Vagina (tissue), 2 donors: ENCODE results near the gene STK36. TPM values are rescaled to one million over a fixed set of nuclear protein-coding genes. Genes with fewer than 3 reads are reported as not detected.

Source experiments
- DNase-seq, 2 donors: peaks; one replicate each; pipeline ENCODE4 v3.0.0-alpha.2; 2017; ENCODE audit errors: extremely low spot score in 2 of 2
- H3K27ac ChIP-seq: fragments of 200-600 bp; sonication (generic); one replicate; pipeline ENCODE4 v1.5.1; 2019
- H3K27me3 ChIP-seq: fragments of 200-600 bp; sonication (generic); one replicate; pipeline ENCODE4 v1.5.1; 2019
- H3K36me3 ChIP-seq, 2 donors: fragments of 200-600 bp; sonication (generic); one replicate each; pipeline ENCODE4 v1.5.1; 2017 to 2019
- H3K4me1 ChIP-seq: fragments of 200-600 bp; sonication (generic); one replicate; pipeline ENCODE4 v1.5.1; 2019
- H3K4me3 ChIP-seq, 2 donors: fragments of 200-600 bp; sonication (generic); 1 replicate in 1 of 2; 2 replicates in 1 of 2; pipeline ENCODE4 v1.5.1; 2016 to 2019
- H3K9me3 ChIP-seq: fragments of 200-600 bp; sonication (generic); one replicate; pipeline ENCODE4 v1.5.1; 2019
- CTCF ChIP-seq, 3 experiments: fragments of 450-650 bp in 2 of 3; fragments of 200-600 bp in 1 of 3; sonication (generic) in 1 of 3; IDR thresholded peaks; one replicate each; pipeline ENCODE4 v1.5.1; 2017 to 2019; ENCODE audit warnings: antibody characterized with exemption in 3 of 3, mild to moderate bottlenecking in 2 of 3, moderate library complexity in 2 of 3
- POLR2A ChIP-seq, 2 donors: fragments of 450-650 bp; IDR thresholded peaks; one replicate each; pipeline ENCODE4 v1.6.1; 2017; ENCODE audit warnings: antibody characterized with exemption in 2 of 2, mild to moderate bottlenecking in 2 of 2, moderate library complexity in 2 of 2
- POLR2AphosphoS5 ChIP-seq, 2 donors: sonication (generic); formaldehyde crosslinking; IDR thresholded peaks; one replicate each; pipeline ENCODE4 v1.9.0; 2017; ENCODE audit warnings: antibody characterized with exemption in 2 of 2, mild to moderate bottlenecking in 2 of 2, low read depth in 1 of 2; ENCODE audit not compliant: insufficient read depth in 1 of 2
- intact Hi-C: fragments of 100-400 bp; cut with DNase I; formaldehyde crosslinking; loops from one replicate; pipeline ENCODE4 v1.15.1; 2023
- total RNA-seq: library from RNA; depleted of rRNA; stranded (reverse); fragments of >200 nt; gene quantifications from one replicate; pipeline ENCODE4 v1.2.3, GENCODE V29; 2016

STK36 gene
- total RNA-seq, 1 donor from 2014 or later: 59.9 TPM

- Histone ChIP-seq H3K4me3 (no peak overlapping the region), H3K9me3 (no peaks in the 10 kb centered on the region), H3K27me3 (no peaks in the 10 kb centered on the region), H3K27ac (no peak overlapping the region), H3K36me3 (no peaks in the 10 kb centered on the region), H3K4me1 (no peaks in the 10 kb centered on the region)
- intact Hi-C loops: no loop called here
- no peak for DNase-seq
- TF ChIP-seq CTCF (IDR thresholded peaks at IDR 0.05) (no peak), POLR2A (IDR thresholded peaks at IDR 0.05) (no peak), POLR2AphosphoS5 (IDR thresholded peaks at IDR 0.05; ENCODE audit: insufficient read depth in 1 of 2, low read depth in 1 of 2) (no peak)
Measured at GRCh38 chr2:218626369-218626768, 45.5 kb upstream of the STK36 start.

GRCh38 chr2:218627939-218628338, 43.9 kb upstream of the STK36 start:
- TF ChIP-seq POLR2AphosphoS5 (IDR thresholded peaks at IDR 0.05; ENCODE audit: insufficient read depth in 1 of 2, low read depth in 1 of 2): no peak
- TF ChIP-seq CTCF (IDR thresholded peaks at IDR 0.05): no peak
- no peak for TF ChIP-seq POLR2A (IDR thresholded peaks at IDR 0.05)
- Histone ChIP-seq H3K4me3 (no peak overlapping the region), H3K9me3 (no peaks in the 10 kb centered on the region), H3K27me3 (no peaks in the 10 kb centered on the region), H3K36me3 (no peaks in the 10 kb centered on the region), H3K27ac (no peak overlapping the region), H3K4me1 (no peaks in the 10 kb centered on the region)
- no peak for DNase-seq
- intact Hi-C loops: no loop called here

GRCh38 chr2:218631837-218632236, 40.0 kb upstream of the STK36 start:
- Histone ChIP-seq H3K27me3 (no peaks in the 10 kb centered on the region), H3K4me1 (no peaks in the 10 kb centered on the region), H3K36me3 (peaks cover 0 to 29% of the 10 kb centered on the region in 2 donors), H3K27ac (no peak overlapping the region), H3K9me3 (no peaks in the 10 kb centered on the region), H3K4me3 (no peak overlapping the region)
- no peak for DNase-seq
- TF ChIP-seq POLR2AphosphoS5 (IDR thresholded peaks at IDR 0.05; ENCODE audit: insufficient read depth in 1 of 2, low read depth in 1 of 2) (no peak), POLR2A (IDR thresholded peaks at IDR 0.05) (no peak), CTCF (IDR thresholded peaks at IDR 0.05) (no peak)
- intact Hi-C loops: no loop called here

GRCh38 chr2:218635719-218636118, 36.2 kb upstream of the STK36 start:
- Histone ChIP-seq H3K9me3 (no peaks in the 10 kb centered on the region), H3K27ac (no peak overlapping the region), H3K27me3 (no peaks in the 10 kb centered on the region), H3K4me3 (no peak overlapping the region), H3K4me1 (no peaks in the 10 kb centered on the region), H3K36me3 (peaks cover 0 to 64% of the 10 kb centered on the region in 2 donors)
- DNase-seq: no peak
- no peak for TF ChIP-seq POLR2AphosphoS5 (IDR thresholded peaks at IDR 0.05; ENCODE audit: insufficient read depth in 1 of 2, low read depth in 1 of 2)
- TF ChIP-seq CTCF (IDR thresholded peaks at IDR 0.05): no peak
- intact Hi-C loops: no loop called here

GRCh38 chr2:218638372-218638771, 33.5 kb upstream of the STK36 start:
- no peak for TF ChIP-seq CTCF (IDR thresholded peaks at IDR 0.05)
- TF ChIP-seq POLR2AphosphoS5 (IDR thresholded peaks at IDR 0.05; ENCODE audit: insufficient read depth in 1 of 2, low read depth in 1 of 2): no peak
- TF ChIP-seq POLR2A (IDR thresholded peaks at IDR 0.05): no peak
- no peak overlapping the region for H3K27ac ChIP-seq
- H3K4me1 ChIP-seq: no peaks in the 10 kb centered on the region
- peaks cover 0 to 85% of the 10 kb centered on the region in 2 donors for H3K36me3 ChIP-seq
- no peak for DNase-seq
- no peak overlapping the region for H3K4me3 ChIP-seq
- H3K27me3 ChIP-seq: no peaks in the 10 kb centered on the region
- intact Hi-C loops: no loop called here
- H3K9me3 ChIP-seq: no peaks in the 10 kb centered on the region
